IMR-90 (cell line): ENCODE results near the gene ULBP1. TPM values are rescaled to one million over a fixed set of nuclear protein-coding genes. Genes with fewer than 3 reads are reported as not detected.

ENCODE experiments used
- ATAC-seq: fragments of 200-7000 bp; cut with Tn5 transposase; 2 replicates; pipeline ENCODE4 v1.9.1; 2020; ENCODE audit warnings: low read depth, mild to moderate bottlenecking, moderate library complexity
- BruUV-seq: library from RNA; stranded (reverse); fragments of 400-500 nt; replicated peaks from 2 replicates; lab custom pipeline; 2021; lab: Mats Ljungman, UMichigan
- CTCF ChIA-PET: fragments of 300-600 bp; formaldehyde crosslinking; extraction: SDS; loops from one replicate; lab custom pipeline; 2021; ENCODE audit warnings: antibody characterized with exemption; lab: Yijun Ruan, JAX
- POLR2A ChIA-PET: fragments of 300-600 bp; sonication (Branson Sonifier 250); formaldehyde crosslinking; loops from one replicate; lab custom pipeline; 2022; ENCODE audit warnings: antibody characterized with exemption; ENCODE audit not compliant: unreplicated experiment; lab: Charles Lee
- DNase-seq: peaks from one replicate; pipeline ENCODE4 v3.0.0; 2013
- H2AFZ ChIP-seq: replicated peaks from 2 replicates; pipeline ENCODE3; 2013; ENCODE audit warnings: low read length, mild to moderate bottlenecking; ENCODE audit not compliant: poor library complexity
- H2AK5ac ChIP-seq: 2 replicates; pipeline ENCODE4 v1.6.1; 2013; ENCODE audit warnings: low read depth, low read length, inconsistent platforms
- H2AK9ac ChIP-seq: replicated peaks from 2 replicates; pipeline ENCODE3; 2013; ENCODE audit warnings: mild to moderate bottlenecking, low read depth, low read length, moderate library complexity; ENCODE audit not compliant: poor library complexity
- H2BK120ac ChIP-seq: 2 replicates; pipeline ENCODE4 v1.6.1; 2013; ENCODE audit warnings: low read depth, low read length, inconsistent platforms
- H2BK15ac ChIP-seq: 3 replicates; pipeline ENCODE4 v1.6.1; 2013; ENCODE audit warnings: low read depth, low read length, inconsistent platforms
- H2BK20ac ChIP-seq: 2 replicates; pipeline ENCODE4 v1.6.1; 2013; ENCODE audit warnings: low read depth, mild to moderate bottlenecking, inconsistent platforms, low read length, moderate library complexity
- H2BK5ac ChIP-seq: 2 replicates; pipeline ENCODE4 v1.6.1; 2013; ENCODE audit warnings: mild to moderate bottlenecking, low read depth, low read length, inconsistent platforms; ENCODE audit not compliant: poor library complexity, severe bottlenecking
- H3K14ac ChIP-seq: replicated peaks from 2 replicates; pipeline ENCODE4 v1.6.1; 2013; ENCODE audit warnings: low read depth, low read length, inconsistent platforms
- H3K18ac ChIP-seq: 2 replicates; pipeline ENCODE4 v1.6.1; 2013; ENCODE audit warnings: low read depth, low read length, control low read depth
- H3K23ac ChIP-seq: 2 replicates; pipeline ENCODE4 v1.6.1; 2013; ENCODE audit warnings: low read depth, low read length, inconsistent platforms
- H3K27ac ChIP-seq: 2 replicates; pipeline ENCODE4 v1.5.1; 2013; ENCODE audit warnings: mild to moderate bottlenecking, control low read depth, low read length; ENCODE audit not compliant: insufficient read depth
- H3K27me3 ChIP-seq: 2 replicates; pipeline ENCODE4 v1.6.1; 2013; ENCODE audit warnings: low read length; ENCODE audit not compliant: control insufficient read depth, insufficient read depth
- H3K36me3 ChIP-seq: 2 replicates; pipeline ENCODE4 v1.6.1; 2013; ENCODE audit warnings: low read length, mixed read lengths; ENCODE audit not compliant: control insufficient read depth, insufficient read depth
- H3K4ac ChIP-seq: 2 replicates; pipeline ENCODE4 v1.6.1; 2013; ENCODE audit warnings: low read depth, low read length, inconsistent platforms
- H3K4me1 ChIP-seq: 2 replicates; pipeline ENCODE4 v1.6.1; 2013; ENCODE audit warnings: low read length, mixed read lengths; ENCODE audit not compliant: control insufficient read depth, insufficient read depth
- H3K4me2 ChIP-seq: 2 replicates; pipeline ENCODE4 v1.6.1; 2013; ENCODE audit warnings: low read depth, mild to moderate bottlenecking, control low read depth, low read length, moderate library complexity
- H3K4me3 ChIP-seq: 2 replicates; pipeline ENCODE4 v1.5.1; 2013; ENCODE audit warnings: low read depth, mild to moderate bottlenecking, control low read depth, low read length, moderate library complexity; ENCODE audit not compliant: insufficient read depth
- H3K56ac ChIP-seq: 2 replicates; pipeline ENCODE4 v1.6.1; 2013; ENCODE audit warnings: low read length, inconsistent platforms; ENCODE audit not compliant: insufficient read depth; ENCODE audit errors: extremely low read depth
- H3K79me1 ChIP-seq, 2 experiments: 2 replicates each; pipeline ENCODE4 v1.6.1; 2013; ENCODE audit warnings: low read length in 2 of 2, inconsistent platforms in 1 of 2, low read depth in 1 of 2
- H3K9ac ChIP-seq: 2 replicates; pipeline ENCODE4 v1.6.1; 2013; ENCODE audit warnings: low read depth, low read length, control low read depth
- H3K9me1 ChIP-seq: 2 replicates; pipeline ENCODE4 v1.6.1; 2013; ENCODE audit warnings: low read length, inconsistent platforms; ENCODE audit not compliant: insufficient read depth
- H3K9me3 ChIP-seq: 2 replicates; pipeline ENCODE4 v1.6.1; 2013; ENCODE audit warnings: low read length; ENCODE audit not compliant: control insufficient read depth, insufficient read depth
- H4K20me1 ChIP-seq: 2 replicates; pipeline ENCODE4 v1.6.1; 2013; ENCODE audit warnings: low read length, inconsistent platforms; ENCODE audit not compliant: insufficient read depth
- H4K5ac ChIP-seq: 2 replicates; pipeline ENCODE4 v1.6.1; 2013; ENCODE audit warnings: mild to moderate bottlenecking, low read depth, low read length, control low read depth
- H4K8ac ChIP-seq, 2 experiments: 2 replicates each; pipeline ENCODE4 v1.6.1; 2013; ENCODE audit warnings: low read depth in 2 of 2, low read length in 2 of 2, control low read depth in 1 of 2, inconsistent platforms in 1 of 2
- H4K91ac ChIP-seq: 2 replicates; pipeline ENCODE4 v1.6.1; 2013; ENCODE audit warnings: low read depth, low read length, inconsistent platforms; ENCODE audit not compliant: insufficient read depth
- CHD1 ChIP-seq: IDR thresholded peaks from 2 replicates; pipeline ENCODE4 v1.6.1; 2012; ENCODE audit warnings: low read depth, low read length, improper control_type of control experiment
- FOS ChIP-seq: fragments of 150-350 bp; IDR thresholded peaks from 2 replicates; pipeline ENCODE4 v1.6.1; 2016; ENCODE audit warnings: low read depth, low read length
- MAZ ChIP-seq: IDR thresholded peaks from 2 replicates; pipeline ENCODE4 v1.6.1; 2012; ENCODE audit warnings: low read depth, mild to moderate bottlenecking, low read length, improper control_type of control experiment, moderate library complexity, borderline replicate concordance
- MXI1 ChIP-seq: IDR thresholded peaks from 2 replicates; pipeline ENCODE4 v1.6.1; 2012; ENCODE audit warnings: low read depth, mild to moderate bottlenecking, low read length, moderate library complexity, borderline replicate concordance
- RCOR1 ChIP-seq: IDR thresholded peaks from 2 replicates; pipeline ENCODE4 v1.6.1; 2012; ENCODE audit warnings: mild to moderate bottlenecking, low read length, improper control_type of control experiment; ENCODE audit not compliant: insufficient replicate concordance
- WGBS, 2 experiments: methylation state at CpG; one replicate each; pipeline versions ENCODE4 v1.1.5 to v1.1.7; 2013; ENCODE audit warnings: missing lambda C conversion rate in 2 of 2; ENCODE audit not compliant: insufficient read length in 1 of 2; ENCODE audit errors: extremely low coverage in 2 of 2; 5-methylcytosine and 5-hydroxymethylcytosine counted together
- dilution Hi-C: fragments of 300-500 bp; cut with HindIII; formaldehyde crosslinking; loops from one replicate; pipeline ENCODE4 v1.14.3; 2018; ENCODE audit warnings: low sequenced_read_pairs; ENCODE audit not compliant: unreplicated experiment
- in situ Hi-C: fragments of 300-500 bp; cut with MboI; formaldehyde crosslinking; loops from 3 replicates; pipeline ENCODE4 v1.14.3; 2019; ENCODE audit warnings: low sequenced_read_pairs, inconsistent platforms, mixed read lengths
- intact Hi-C: fragments of 100-400 bp; cut with micrococcal nuclease; formaldehyde crosslinking; loops from 2 replicates; pipeline ENCODE4 v1.10.0; 2022
- polyA plus RNA-seq, 3 experiments: library from polyadenylated mRNA; depleted of rRNA; stranded (reverse); fragments of >200 nt; gene quantifications; 2 replicates each; pipeline ENCODE4 v1.2.3, GENCODE V29; 2012; ENCODE audit warnings: low replicate concordance in 1 of 3
- total RNA-seq: library from RNA; depleted of rRNA; stranded (reverse); fragments of >200 nt; gene quantifications from 2 replicates; pipeline ENCODE4 v1.2.3, GENCODE V29; 2012
- TF ChIP-seq, protein P1 (sequence below): conservative IDR thresholded peaks from 2 replicates; pipeline ENCODE4 v1.5.1; 2012; ENCODE audit warnings: mild to moderate bottlenecking, low read depth, low read length, improper control_type of control experiment

Gene ULBP1
- total and polyA plus RNA-seq, 2 of the 4 experiments (the other 2 are of a cell fraction): 0.18 to 0.87 TPM

DNA sequence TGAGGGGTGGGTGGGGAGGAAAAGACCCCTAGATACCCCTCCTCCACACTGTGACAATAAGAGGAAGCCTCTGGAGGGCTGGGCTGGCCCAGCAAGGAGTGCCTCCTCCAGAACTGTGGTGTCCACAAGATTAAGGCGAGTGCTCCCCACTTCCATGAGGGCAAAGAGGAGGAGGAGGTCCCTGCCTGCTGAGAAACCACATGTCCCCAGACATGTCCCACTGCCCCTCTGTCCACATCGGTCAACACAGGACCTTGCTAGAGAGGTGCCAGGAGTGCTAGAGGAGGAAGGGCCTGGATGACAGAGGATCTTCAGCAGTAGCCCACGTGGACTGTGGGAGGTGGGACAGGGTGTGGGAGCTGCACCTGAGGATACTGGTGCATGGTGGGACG is 43.9 kb upstream of the ULBP1 start:
- CTCF ChIA-PET: no interaction called here
- dilution Hi-C loops: no loop called here
- Histone ChIP-seq H3K4me3 (no peak overlapping the region), H3K56ac (no peak overlapping the region), H2AK5ac (no peak overlapping the region), H2BK15ac (no peak overlapping the region), H4K5ac (no peak overlapping the region), H3K9ac (no peak overlapping the region), H3K27me3 (no peaks in the 10 kb centered on the region; the same call in 1 of the 2 replicates), H4K20me1 (no peaks in the 10 kb centered on the region), H3K4me1 (0 out of 2 replicates have a peak, but pooled peaks cover 2% of the 10 kb centered on the region), H2AFZ (no peak overlapping the region), H2BK20ac (no peak overlapping the region), H3K14ac (no peak overlapping the region), H2BK5ac (no peak overlapping the region), H2BK120ac (no peak overlapping the region), H3K9me1 (no peaks in the 10 kb centered on the region), H3K36me3 (no peaks in the 10 kb centered on the region), H3K79me1 (no peaks in the 10 kb centered on the region; a peak in 1 of 4 replicates), H3K9me3 (no peaks in the 10 kb centered on the region), H3K4me2 (no peak overlapping the region), H3K27ac (no peak overlapping the region), H4K91ac (no peak overlapping the region), H3K18ac (no peak overlapping the region), H3K23ac (no peak overlapping the region), H4K8ac (no peak overlapping the region), H2AK9ac (no peak overlapping the region), H3K4ac (no peak overlapping the region)
- DNase-seq: no peak
- no peak for ATAC-seq
- 54% methylated on average over 3 of the region's 4 CpGs; no CpG with 5 or more reads in 1 of the 2 experiments for WGBS, 2 experiments
- in situ Hi-C loops: loop anchor here (5.0 to 10.0 kb wide), 4 partner anchors 53 to 375 kb away; partner anchors contain the start of gene PPIL4
- POLR2A ChIA-PET: no interaction called here
- TF ChIP-seq RCOR1 (no peak), MXI1 (no peak), FOS (no peak), CHD1 (no peak), MAZ (no peak)
- TF ChIP-seq, protein P1, sequence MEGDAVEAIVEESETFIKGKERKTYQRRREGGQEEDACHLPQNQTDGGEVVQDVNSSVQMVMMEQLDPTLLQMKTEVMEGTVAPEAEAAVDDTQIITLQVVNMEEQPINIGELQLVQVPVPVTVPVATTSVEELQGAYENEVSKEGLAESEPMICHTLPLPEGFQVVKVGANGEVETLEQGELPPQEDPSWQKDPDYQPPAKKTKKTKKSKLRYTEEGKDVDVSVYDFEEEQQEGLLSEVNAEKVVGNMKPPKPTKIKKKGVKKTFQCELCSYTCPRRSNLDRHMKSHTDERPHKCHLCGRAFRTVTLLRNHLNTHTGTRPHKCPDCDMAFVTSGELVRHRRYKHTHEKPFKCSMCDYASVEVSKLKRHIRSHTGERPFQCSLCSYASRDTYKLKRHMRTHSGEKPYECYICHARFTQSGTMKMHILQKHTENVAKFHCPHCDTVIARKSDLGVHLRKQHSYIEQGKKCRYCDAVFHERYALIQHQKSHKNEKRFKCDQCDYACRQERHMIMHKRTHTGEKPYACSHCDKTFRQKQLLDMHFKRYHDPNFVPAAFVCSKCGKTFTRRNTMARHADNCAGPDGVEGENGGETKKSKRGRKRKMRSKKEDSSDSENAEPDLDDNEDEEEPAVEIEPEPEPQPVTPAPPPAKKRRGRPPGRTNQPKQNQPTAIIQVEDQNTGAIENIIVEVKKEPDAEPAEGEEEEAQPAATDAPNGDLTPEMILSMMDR: no peak
- no TSS peak for BruUV-seq
- intact Hi-C loops: no loop called here
